ENCODE data around the gene LCOR.

LCOR gene

DNA sequence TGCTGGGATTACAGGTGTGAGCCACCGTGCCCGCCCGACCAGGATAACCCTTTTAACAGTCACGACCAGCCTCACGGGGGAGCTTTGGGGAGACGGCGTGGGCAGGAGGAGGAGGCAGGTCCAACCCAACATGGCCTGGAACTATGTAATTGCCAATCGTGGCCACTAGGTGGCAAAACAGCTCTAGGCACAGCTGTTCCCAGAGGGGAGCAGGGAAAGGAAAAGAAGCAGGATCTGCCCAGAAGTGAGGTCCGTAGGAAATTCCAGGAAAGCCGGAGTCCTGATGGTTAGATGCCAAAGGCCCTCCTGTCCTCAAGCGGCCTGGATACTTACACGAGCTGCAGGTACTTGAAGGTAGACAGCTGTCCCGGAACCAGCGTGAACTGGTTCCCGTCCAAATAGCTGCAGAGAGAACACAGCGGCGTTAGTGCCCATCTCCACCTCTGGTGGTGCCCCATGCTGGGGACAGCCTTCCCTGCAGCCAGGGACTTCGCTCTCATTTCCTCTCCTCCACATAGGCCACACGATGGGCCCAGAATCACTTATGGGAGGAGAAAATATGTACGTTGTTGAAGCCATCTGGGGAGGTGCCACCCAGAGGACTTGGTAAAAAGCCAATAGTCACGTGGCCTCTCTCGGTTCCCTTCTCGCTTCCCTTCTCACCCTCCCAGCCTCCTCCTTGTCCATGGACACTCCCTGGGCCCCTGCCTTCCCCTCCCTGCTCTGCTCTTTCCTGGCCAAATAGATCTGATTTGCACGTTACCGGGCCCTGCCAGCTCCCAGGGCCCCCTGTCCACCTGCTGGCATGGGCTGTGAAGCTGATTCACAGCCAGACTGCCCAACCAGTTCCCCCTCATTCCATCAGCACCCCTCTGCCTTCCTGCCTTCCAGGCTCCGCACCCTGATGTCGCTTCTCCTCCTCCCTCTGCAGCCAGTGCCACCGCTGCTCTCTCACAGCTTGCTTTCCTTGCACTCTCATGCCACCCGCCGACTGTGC, 205.6 kb downstream of the LCOR start:
- DNase-seq = peak; percentile 76

DNA sequence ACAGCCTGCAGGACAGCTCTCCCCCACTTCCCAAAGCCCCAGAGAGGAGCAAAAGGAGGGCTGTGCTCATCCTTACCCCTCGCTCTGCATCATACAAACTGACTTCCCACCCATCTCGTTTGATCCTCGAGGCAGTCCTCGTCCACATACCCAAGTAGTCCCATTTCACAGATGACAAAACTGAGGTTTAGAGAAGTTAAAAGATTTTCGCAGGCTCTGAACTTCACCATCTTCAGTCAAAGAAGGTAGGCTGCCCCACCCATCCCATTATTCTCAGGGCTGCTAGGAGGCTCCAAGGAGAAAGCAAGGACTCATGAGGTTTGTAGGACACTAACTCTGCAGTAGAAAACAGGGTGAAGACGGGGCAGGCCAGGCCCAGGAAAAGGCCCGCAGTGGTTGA, 206.6 kb downstream of the LCOR start:
- DNase-seq = no peak

DNA sequence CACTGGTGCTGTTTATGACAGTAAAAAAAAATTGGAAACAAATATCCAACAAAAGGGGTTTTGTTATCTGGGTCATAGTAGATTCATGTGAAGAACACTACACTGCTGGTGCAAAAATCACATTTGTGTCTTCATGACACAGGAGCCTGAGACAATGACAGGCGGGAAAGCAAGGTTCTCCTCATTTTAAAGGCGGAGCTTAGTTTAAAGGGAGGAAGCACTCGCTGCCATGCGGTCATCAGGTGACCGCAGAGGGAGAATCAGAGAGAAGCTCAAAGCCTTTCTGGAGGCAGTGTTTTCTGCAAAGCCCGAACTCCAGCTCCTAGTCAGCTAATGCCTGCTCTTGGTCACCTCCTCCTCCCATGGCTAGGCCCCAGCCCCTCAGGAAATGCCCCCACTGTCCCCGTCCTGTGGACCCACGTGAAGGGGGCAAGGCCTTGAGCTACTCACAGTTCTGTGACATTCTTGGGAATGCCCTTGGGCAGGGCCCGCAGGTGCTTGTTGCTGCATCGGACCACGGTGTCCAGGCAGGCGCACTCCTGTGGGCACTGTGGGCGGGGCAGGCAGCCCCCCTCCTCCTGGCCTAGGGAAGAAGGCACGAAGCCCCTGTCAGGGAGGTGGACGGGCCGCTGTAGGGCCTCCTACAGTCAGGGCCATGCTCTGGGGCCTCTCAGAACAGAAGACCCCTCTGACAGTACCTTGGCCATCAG, 207.6 kb downstream of the LCOR start:
- DNase-seq = no peak

DNA sequence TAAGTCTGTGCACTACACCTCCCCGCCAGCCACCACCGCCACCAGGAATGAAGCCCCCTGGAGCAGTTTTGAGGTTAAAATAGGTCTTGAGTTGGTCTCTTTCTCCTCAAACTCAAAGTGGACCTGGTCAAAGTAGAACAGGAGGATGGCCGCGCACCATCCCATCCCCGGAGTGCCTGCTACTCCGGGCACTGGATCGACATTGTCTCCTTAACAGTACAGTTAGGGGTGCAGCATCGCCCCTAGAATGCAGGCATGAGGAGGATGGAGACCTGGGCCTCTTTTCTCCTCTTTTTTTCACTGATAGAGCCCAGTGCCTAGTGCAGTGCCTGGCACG, 208.1 kb downstream of the LCOR start:
- no peak for DNase-seq

DNA sequence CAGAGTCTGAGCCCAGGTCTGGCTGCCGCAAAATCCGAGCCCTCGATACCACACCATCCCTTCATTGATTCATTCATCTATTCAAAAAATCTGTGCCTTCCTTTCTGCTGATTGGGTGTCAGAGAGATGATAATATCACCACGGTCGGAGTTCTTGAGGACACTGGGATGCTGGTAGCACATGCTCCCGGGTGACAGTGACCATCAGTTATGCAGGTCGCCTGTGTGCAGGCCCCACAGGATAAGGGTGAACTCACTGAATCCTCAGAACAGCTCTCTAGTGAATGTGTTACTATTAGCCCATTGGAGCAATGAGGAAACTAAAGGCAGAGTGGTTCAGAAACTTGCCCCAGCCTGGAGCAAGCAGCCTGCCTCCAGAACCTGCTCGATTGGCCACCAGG, 208.6 kb downstream of the LCOR start:
- no peak for DNase-seq

DNA sequence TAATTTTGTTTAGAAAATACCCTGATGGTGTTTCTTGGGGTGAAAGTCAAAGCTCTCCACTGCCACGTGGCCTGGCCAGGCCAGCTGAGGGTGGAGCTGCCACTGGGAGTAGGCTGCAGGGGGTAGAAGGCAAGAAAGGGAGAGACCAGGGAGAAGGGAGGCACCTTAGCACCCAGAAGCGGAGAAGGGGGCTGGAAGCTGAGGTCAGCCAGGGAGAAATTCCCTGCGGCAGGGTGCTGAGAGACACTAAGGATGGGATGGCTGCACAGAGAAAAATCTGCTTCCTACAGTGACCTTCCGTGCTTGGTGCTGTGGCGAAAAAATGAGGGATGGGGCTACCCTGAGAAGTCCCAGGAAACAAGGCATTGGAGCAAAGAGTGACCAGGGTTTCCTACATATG, 210.0 kb downstream of the LCOR start:
- no peak for DNase-seq

DNA sequence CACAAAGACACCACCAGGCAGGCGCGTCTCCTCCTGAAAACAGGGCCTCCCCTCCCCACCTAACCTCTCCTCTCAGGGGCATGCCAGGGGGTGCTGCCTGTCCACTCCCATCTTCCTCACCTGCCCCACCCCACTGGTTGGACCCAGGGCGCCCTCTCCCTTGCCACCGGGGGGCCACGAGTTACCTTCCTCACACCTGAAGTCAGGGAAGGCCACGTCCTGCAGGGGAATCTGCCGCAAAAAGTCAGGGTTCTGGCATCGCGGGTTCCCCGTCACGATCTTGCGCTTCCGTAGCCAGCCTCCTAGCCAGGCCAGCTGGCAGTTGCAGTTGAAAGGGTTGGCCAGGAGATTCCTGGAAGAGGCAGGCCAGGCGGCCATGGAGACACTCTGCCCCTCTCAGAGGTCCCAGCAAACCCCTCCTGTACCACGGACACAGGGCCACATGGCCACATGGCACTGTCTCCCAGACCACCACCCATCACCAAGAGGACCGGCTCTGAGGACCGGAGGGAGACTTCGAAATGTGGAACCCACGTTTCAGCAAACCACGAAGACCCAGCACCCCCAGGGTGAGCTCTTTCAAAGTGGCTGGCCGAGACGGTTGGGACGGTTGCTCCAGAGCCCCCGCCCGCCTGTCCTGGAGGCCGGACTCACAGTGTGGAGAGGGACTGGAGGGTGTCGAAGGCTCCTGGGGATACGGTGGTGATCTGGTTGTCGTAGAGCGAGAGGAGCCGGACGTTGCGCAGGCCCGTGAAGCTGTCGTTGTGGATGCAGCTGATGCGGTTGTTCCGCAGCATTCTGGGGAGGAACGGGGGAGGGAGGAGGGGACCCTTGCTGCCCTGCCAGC, 210.8 kb downstream of the LCOR start:
- DNase-seq = no peak

DNA sequence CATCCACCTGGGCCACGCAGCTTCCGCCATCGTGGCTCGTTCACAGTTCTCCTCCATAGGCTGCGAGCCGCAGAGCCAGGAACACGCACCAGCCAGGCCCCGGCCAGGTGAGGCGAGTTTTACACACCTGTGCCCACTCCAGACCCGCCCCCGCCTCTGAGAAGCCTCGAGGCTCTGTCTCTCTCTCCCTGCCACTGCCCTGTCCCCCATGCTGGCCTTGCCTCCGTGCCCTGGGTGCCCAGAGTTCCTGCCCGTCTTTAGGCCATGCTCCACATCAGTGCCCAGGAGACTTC, 211.4 kb downstream of the LCOR start:
- no peak for DNase-seq
